NT2/D1 (cell line): ENCODE data around the gene NDUFB5.

ENCODE experiments used
- YY1 ChIP-seq: IDR thresholded peaks from 2 replicates; pipeline ENCODE4 v1.6.1; 2011; ENCODE audit not compliant: insufficient read length, insufficient read depth
- ZNF274 ChIP-seq: IDR thresholded peaks from 2 replicates; pipeline ENCODE4 v1.6.1; 2011; ENCODE audit warnings: mild to moderate bottlenecking, low read depth, low read length

DNA sequence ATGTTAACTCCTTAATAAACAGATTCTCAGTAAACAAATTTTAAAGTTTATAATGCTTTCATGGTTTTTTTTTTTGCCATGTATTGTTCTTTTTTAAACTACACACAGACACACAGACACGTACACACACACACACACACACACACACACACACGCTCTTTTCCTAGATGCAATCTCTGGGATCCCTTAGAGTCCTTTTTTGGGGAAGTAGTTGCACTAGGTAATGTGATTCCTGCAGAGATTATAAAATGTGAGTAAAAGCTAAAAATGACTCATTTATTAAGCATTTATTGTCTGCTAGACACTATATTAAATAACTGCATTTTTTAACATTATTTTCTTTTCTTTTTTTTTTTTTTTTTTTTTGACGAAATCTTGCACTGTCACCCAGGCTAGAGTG is 19.9 kb downstream of the NDUFB5 start:
- TF ChIP-seq ZNF274 (no peak), YY1 (no peak)
